HepG2 (cell line): ENCODE measurements around the gene SRRM2. TPM values are rescaled to one million over a fixed set of nuclear protein-coding genes. Genes with fewer than 3 reads are reported as not detected.
A peak's percentile ranks its signal among the peaks of the same experiment; 100 is the strongest.

Experiments used
- ARID2 ChIP-seq: sonication (generic); formaldehyde crosslinking; IDR thresholded peaks from 2 replicates; pipeline ENCODE4 v1.8.1; 2022; ENCODE audit warnings: mild to moderate bottlenecking, missing genetic modification reagents, borderline replicate concordance
- ATF2 ChIP-seq: sonication (generic); formaldehyde crosslinking; IDR thresholded peaks from 2 replicates; pipeline ENCODE4 v1.4.0; 2020; ENCODE audit warnings: missing genetic modification reagents
- DPF2 ChIP-seq: sonication (generic); formaldehyde crosslinking; IDR thresholded peaks from 2 replicates; pipeline ENCODE4 v1.4.0; 2020; ENCODE audit warnings: mild to moderate bottlenecking, low read depth, missing genetic modification reagents, borderline replicate concordance
- FIP1L1 ChIP-seq: fragments of 200-400 bp; formaldehyde crosslinking; IDR thresholded peaks from 2 replicates; pipeline ENCODE4 v1.6.1; 2018; ENCODE audit warnings: low read depth, mild to moderate bottlenecking, low read length, moderate library complexity, borderline replicate concordance; ENCODE audit not compliant: insufficient read depth
- GATAD2A ChIP-seq: IDR thresholded peaks from 2 replicates; pipeline ENCODE4 v1.6.1; 2016
- HMG20B ChIP-seq: conservative IDR thresholded peaks from 2 replicates; pipeline ENCODE4 v1.6.1; 2016; ENCODE audit warnings: missing genetic modification reagents, missing compliant biosample characterization
- HOXA5 ChIP-seq: sonication (generic); formaldehyde crosslinking; IDR thresholded peaks from 2 replicates; pipeline ENCODE4 v1.4.0; 2020; ENCODE audit warnings: missing genetic modification reagents
- KMT2B ChIP-seq: IDR thresholded peaks from 2 replicates; pipeline ENCODE4 v1.6.1; 2016; ENCODE audit warnings: missing genetic modification reagents, missing compliant biosample characterization
- SOX13 ChIP-seq, 3 experiments: fragments of 450-650 bp in 1 of 3; sonication (generic) in 1 of 3; formaldehyde crosslinking in 1 of 3; IDR thresholded peaks in 2 of 3; conservative IDR thresholded peaks in 1 of 3; 2 replicates each; pipeline versions ENCODE4 v1.5.0 to v1.6.1; 2016 to 2020; ENCODE audit warnings: antibody characterized with exemption in 1 of 3, mild to moderate bottlenecking in 1 of 3, missing compliant biosample characterization in 1 of 3, missing genetic modification reagents in 1 of 3, moderate library complexity in 1 of 3
- SP1 ChIP-seq, 2 experiments: fragments of 450-650 bp in 1 of 2; sonication (generic) in 1 of 2; formaldehyde crosslinking in 1 of 2; IDR thresholded peaks; 2 replicates each; pipeline versions ENCODE4 v1.4.0 to v1.6.1; 2016 to 2020; ENCODE audit warnings: missing genetic modification reagents in 1 of 2
- STAT5B ChIP-seq: sonication (generic); formaldehyde crosslinking; IDR thresholded peaks from 2 replicates; pipeline ENCODE4 v1.4.0; 2020; ENCODE audit warnings: missing genetic modification reagents
- TBP ChIP-seq: sonication (generic); formaldehyde crosslinking; IDR thresholded peaks from 2 replicates; pipeline ENCODE4 v1.5.0; 2020; ENCODE audit warnings: missing genetic modification reagents
- UBTF ChIP-seq: sonication (generic); formaldehyde crosslinking; IDR thresholded peaks from 2 replicates; pipeline ENCODE4 v1.4.0; 2020; ENCODE audit warnings: mild to moderate bottlenecking, missing genetic modification reagents
- XBP1 ChIP-seq: sonication (generic); formaldehyde crosslinking; IDR thresholded peaks from 2 replicates; pipeline ENCODE4 v1.5.0; 2020; ENCODE audit warnings: missing genetic modification reagents
- ZEB1 ChIP-seq: IDR thresholded peaks from 2 replicates; pipeline ENCODE4 v1.6.1; 2012; ENCODE audit warnings: mild to moderate bottlenecking, low read depth, inconsistent platforms; ENCODE audit not compliant: insufficient replicate concordance
- ZNF331 ChIP-seq: sonication (generic); formaldehyde crosslinking; IDR thresholded peaks from 2 replicates; pipeline ENCODE4 v1.4.0; 2020; ENCODE audit warnings: missing genetic modification reagents
- ZNF451 ChIP-seq: sonication (generic); formaldehyde crosslinking; IDR thresholded peaks from 2 replicates; pipeline ENCODE4 v1.5.0; 2020; ENCODE audit warnings: mild to moderate bottlenecking, missing genetic modification reagents
- ZNF543 ChIP-seq: sonication (generic); formaldehyde crosslinking; IDR thresholded peaks from 2 replicates; pipeline ENCODE4 v1.4.0; 2020; ENCODE audit warnings: mild to moderate bottlenecking, missing genetic modification reagents
- ZNF547 ChIP-seq: sonication (generic); formaldehyde crosslinking; IDR thresholded peaks from 2 replicates; pipeline ENCODE4 v1.5.1; 2020; ENCODE audit warnings: mild to moderate bottlenecking, missing genetic modification reagents
- ZNF556 ChIP-seq: sonication (generic); formaldehyde crosslinking; IDR thresholded peaks from 2 replicates; pipeline ENCODE4 v1.4.0; 2020; ENCODE audit warnings: mild to moderate bottlenecking, missing genetic modification reagents, borderline replicate concordance
- ZNF569 ChIP-seq: sonication (generic); formaldehyde crosslinking; IDR thresholded peaks from 2 replicates; pipeline ENCODE4 v1.5.0; 2020; ENCODE audit warnings: mild to moderate bottlenecking, missing genetic modification reagents, moderate library complexity, borderline replicate concordance
- ZNF576 ChIP-seq: sonication (generic); formaldehyde crosslinking; IDR thresholded peaks from 2 replicates; pipeline ENCODE4 v1.4.0; 2020; ENCODE audit warnings: mild to moderate bottlenecking, missing genetic modification reagents
- ZNF577 ChIP-seq: sonication (generic); formaldehyde crosslinking; IDR thresholded peaks from 2 replicates; pipeline ENCODE4 v1.4.0; 2020; ENCODE audit warnings: mild to moderate bottlenecking, low read depth, missing genetic modification reagents, borderline replicate concordance
- ZNF780A ChIP-seq: sonication (generic); formaldehyde crosslinking; IDR thresholded peaks from 2 replicates; pipeline ENCODE4 v1.8.0; 2022; ENCODE audit warnings: mild to moderate bottlenecking, missing genetic modification reagents, moderate library complexity
- polyA plus RNA-seq, 8 experiments: library from polyadenylated mRNA; depleted of rRNA in 3 of 8; stranded (reverse) in 7 of 8; unstranded in 1 of 8; fragments of >200 nt; fragmentation: Illumina TruSeq in 4 of 8; extraction: Trizol in 4 of 8; gene quantifications; 2 replicates each; pipeline versions ENCODE4 v1.2.1 to v1.2.3, GENCODE V29; 2011 to 2016; ENCODE audit warnings: low read depth in 4 of 8, missing spikeins in 1 of 8, mixed read lengths in 1 of 8; ENCODE audit not compliant: insufficient read depth in 1 of 8
- total RNA-seq, 5 experiments: library from RNA; depleted of rRNA; stranded (reverse); fragments of >200 nt; fragmentation: Illumina TruSeq; extraction: Trizol; gene quantifications; 2 replicates each; pipeline ENCODE4 v1.2.3, GENCODE V29; 2016; ENCODE audit warnings: low read depth in 1 of 5
- TF ChIP-seq, protein P1 (sequence below): sonication (generic); formaldehyde crosslinking; conservative IDR thresholded peaks from 2 replicates; pipeline ENCODE4 v1.4.0; 2020; ENCODE audit warnings: missing genetic modification reagents

The SRRM2 gene
- total and polyA plus RNA-seq, 2 of the 13 experiments (the other 11 are each of a cell fraction or from before 2014, with no cell fraction given), result 50.4 to 112 TPM

GRCh38 chr16:2777231-2777902 lies 24.9 kb downstream of the SRRM2 start, which contains the start of gene ELOB (continued):
- TF ChIP-seq SP1 (IDR thresholded peaks at IDR 0.05), result no peak
- peak; percentile 61 for TF ChIP-seq SP1 (CRISPR knock-in tag; IDR thresholded peaks at IDR 0.05)
- TF ChIP-seq ZNF451 (CRISPR knock-in tag), result peak; percentile 62; the same call in 1 of the 2 replicates
- TF ChIP-seq ZNF780A, result no peak
- no peak for TF ChIP-seq ZEB1
- TF ChIP-seq, protein P1, sequence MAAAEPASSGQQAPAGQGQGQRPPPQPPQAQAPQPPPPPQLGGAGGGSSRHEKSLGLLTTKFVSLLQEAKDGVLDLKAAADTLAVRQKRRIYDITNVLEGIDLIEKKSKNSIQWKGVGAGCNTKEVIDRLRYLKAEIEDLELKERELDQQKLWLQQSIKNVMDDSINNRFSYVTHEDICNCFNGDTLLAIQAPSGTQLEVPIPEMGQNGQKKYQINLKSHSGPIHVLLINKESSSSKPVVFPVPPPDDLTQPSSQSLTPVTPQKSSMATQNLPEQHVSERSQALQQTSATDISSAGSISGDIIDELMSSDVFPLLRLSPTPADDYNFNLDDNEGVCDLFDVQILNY, result no peak
- no peak for TF ChIP-seq ARID2 (CRISPR knock-in tag)
- TF ChIP-seq ZNF576 (CRISPR knock-in tag), result no peak
- TF ChIP-seq ZNF569, result no peak
- TF ChIP-seq XBP1 (CRISPR knock-in tag), result 0 out of 2 replicates have a peak, but pooled peaks have one; percentile 11
- TF ChIP-seq TBP (CRISPR knock-in tag), result no peak
- TF ChIP-seq KMT2B (CRISPR knock-in tag), result no peak
- TF ChIP-seq ZNF543 (CRISPR knock-in tag), result no peak; the same call in 1 of the 2 replicates
- peak; percentile 50; the same call in 1 of the 2 replicates for TF ChIP-seq HOXA5 (CRISPR knock-in tag)
- no peak for TF ChIP-seq HMG20B
- 0 out of 2 replicates have a peak, but pooled peaks have one; percentile 9 for TF ChIP-seq GATAD2A (CRISPR knock-in tag)
- no peak for TF ChIP-seq STAT5B (CRISPR knock-in tag)
- TF ChIP-seq ZNF556 (CRISPR knock-in tag), result 0 out of 2 replicates have a peak, but pooled peaks have one; percentile 55
- TF ChIP-seq ZNF577, result no peak
- TF ChIP-seq DPF2, result no peak
- TF ChIP-seq UBTF (CRISPR knock-in tag), result peak; percentile 55
- TF ChIP-seq FIP1L1, result no peak
- TF ChIP-seq ZNF547 (CRISPR knock-in tag), result peak; percentile 51; the same call in 1 of the 2 replicates
- TF ChIP-seq ATF2 (CRISPR knock-in tag), result 0 out of 2 replicates have a peak, but pooled peaks have one; percentile 18
- no peak for TF ChIP-seq SOX13 (IDR thresholded peaks at IDR 0.05)
- 0 out of 4 replicates have a peak, but pooled peaks of 1 of the 2 experiments have one; percentile 27 for TF ChIP-seq SOX13 (CRISPR knock-in tag; conservative IDR thresholded peaks at IDR 0.05 in 1 of 2, IDR thresholded peaks at IDR 0.05 in 1 of 2)
- no peak for TF ChIP-seq ZNF331 (CRISPR knock-in tag)
